Esophagus muscularis mucosa (tissue), 4 donors: Measurements from ENCODE around the gene SLC25A13.

ENCODE experiments used
- EP300 ChIP-seq: sonication (generic); formaldehyde crosslinking; IDR thresholded peaks from one replicate; pipeline ENCODE4 v1.6.1; 2017; ENCODE audit warnings: antibody characterized with exemption
- POLR2A ChIP-seq: fragments of 450-650 bp; IDR thresholded peaks from one replicate; pipeline ENCODE4 v1.6.1; 2017; ENCODE audit warnings: antibody characterized with exemption, moderate library complexity, mild to moderate bottlenecking, low read depth
- POLR2AphosphoS5 ChIP-seq, 2 donors: sonication (generic); formaldehyde crosslinking; IDR thresholded peaks; one replicate each; pipeline ENCODE4 v1.6.1; 2017; ENCODE audit warnings: antibody characterized with exemption in 2 of 2
- TF ChIP-seq, protein P1 (sequence below), 3 experiments: fragments of 200-600 bp in 2 of 3; fragments of 450-650 bp in 1 of 3; sonication (generic) in 2 of 3; IDR thresholded peaks; one replicate each; pipeline ENCODE4 v1.5.1; 2017 to 2019; ENCODE audit warnings: antibody characterized with exemption in 3 of 3, mild to moderate bottlenecking in 2 of 3, moderate library complexity in 1 of 3

GRCh38 chr7:96225251-96225650 lies 96.6 kb downstream of the SLC25A13 start:
- TF ChIP-seq, protein P1, sequence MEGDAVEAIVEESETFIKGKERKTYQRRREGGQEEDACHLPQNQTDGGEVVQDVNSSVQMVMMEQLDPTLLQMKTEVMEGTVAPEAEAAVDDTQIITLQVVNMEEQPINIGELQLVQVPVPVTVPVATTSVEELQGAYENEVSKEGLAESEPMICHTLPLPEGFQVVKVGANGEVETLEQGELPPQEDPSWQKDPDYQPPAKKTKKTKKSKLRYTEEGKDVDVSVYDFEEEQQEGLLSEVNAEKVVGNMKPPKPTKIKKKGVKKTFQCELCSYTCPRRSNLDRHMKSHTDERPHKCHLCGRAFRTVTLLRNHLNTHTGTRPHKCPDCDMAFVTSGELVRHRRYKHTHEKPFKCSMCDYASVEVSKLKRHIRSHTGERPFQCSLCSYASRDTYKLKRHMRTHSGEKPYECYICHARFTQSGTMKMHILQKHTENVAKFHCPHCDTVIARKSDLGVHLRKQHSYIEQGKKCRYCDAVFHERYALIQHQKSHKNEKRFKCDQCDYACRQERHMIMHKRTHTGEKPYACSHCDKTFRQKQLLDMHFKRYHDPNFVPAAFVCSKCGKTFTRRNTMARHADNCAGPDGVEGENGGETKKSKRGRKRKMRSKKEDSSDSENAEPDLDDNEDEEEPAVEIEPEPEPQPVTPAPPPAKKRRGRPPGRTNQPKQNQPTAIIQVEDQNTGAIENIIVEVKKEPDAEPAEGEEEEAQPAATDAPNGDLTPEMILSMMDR (IDR thresholded peaks at IDR 0.05), result no peak
- TF ChIP-seq POLR2A, result no peak
- no peak for TF ChIP-seq POLR2AphosphoS5 (IDR thresholded peaks at IDR 0.05)
- no peak for TF ChIP-seq EP300
